Muscle of leg (tissue), 11 donors: ENCODE measurements around the gene GRIK4. TPM values are rescaled to one million over a fixed set of nuclear protein-coding genes. Genes with fewer than 3 reads are reported as not detected.
"Not testable (repeated sequence)": the region's sequence is repeated elsewhere in the genome, so short reads cannot be mapped to it uniquely, and the experiment has no call there.

Experiments
- DNase-seq: peaks from one replicate; pipeline ENCODE4 v3.0.0; 2013
- H3K27ac ChIP-seq: one replicate; pipeline ENCODE4 v1.5.1; 2013; ENCODE audit warnings: mild to moderate bottlenecking, low read length, control low read depth
- H3K27me3 ChIP-seq: one replicate; pipeline ENCODE4 v1.6.1; 2013; ENCODE audit warnings: low read length; ENCODE audit not compliant: control insufficient read depth, insufficient read depth
- H3K36me3 ChIP-seq: one replicate; pipeline ENCODE4 v1.6.1; 2013; ENCODE audit warnings: low read length; ENCODE audit not compliant: control insufficient read depth, insufficient read depth
- H3K4me1 ChIP-seq: one replicate; pipeline ENCODE4 v1.6.1; 2013; ENCODE audit warnings: low read length; ENCODE audit not compliant: control insufficient read depth, insufficient read depth
- H3K4me3 ChIP-seq: one replicate; pipeline ENCODE4 v1.5.1; 2013; ENCODE audit warnings: low read length, control low read depth
- H3K9me3 ChIP-seq: replicated peaks from 2 replicates; pipeline ENCODE4 v1.6.1; 2013; ENCODE audit warnings: low read depth, low read length; ENCODE audit not compliant: control insufficient read depth
- WGBS: methylation state at CpG from one replicate; pipeline ENCODE4 v1.1.5; 2013; ENCODE audit warnings: missing lambda C conversion rate; ENCODE audit not compliant: insufficient coverage; 5-methylcytosine and 5-hydroxymethylcytosine counted together
- polyA plus RNA-seq, 8 donors: library from polyadenylated mRNA; unstranded; fragments of 120-200 nt; gene quantifications; one replicate each; pipeline versions ENCODE4 v1.2.1 to v1.2.3, GENCODE V29; 2013; ENCODE audit warnings: inconsistent platforms in 1 of 8, low replicate concordance in 1 of 8; ENCODE audit not compliant: insufficient read length in 8 of 8, insufficient read depth in 1 of 8
- total RNA-seq: library from RNA; stranded (reverse); fragments of 120-200 nt; gene quantifications from one replicate; pipeline ENCODE4 v1.2.4, GENCODE V29; 2013

GRIK4 gene
- total and polyA plus RNA-seq, 9 donors = 0.09 to 1.3 (median 0.50) TPM

DNA sequence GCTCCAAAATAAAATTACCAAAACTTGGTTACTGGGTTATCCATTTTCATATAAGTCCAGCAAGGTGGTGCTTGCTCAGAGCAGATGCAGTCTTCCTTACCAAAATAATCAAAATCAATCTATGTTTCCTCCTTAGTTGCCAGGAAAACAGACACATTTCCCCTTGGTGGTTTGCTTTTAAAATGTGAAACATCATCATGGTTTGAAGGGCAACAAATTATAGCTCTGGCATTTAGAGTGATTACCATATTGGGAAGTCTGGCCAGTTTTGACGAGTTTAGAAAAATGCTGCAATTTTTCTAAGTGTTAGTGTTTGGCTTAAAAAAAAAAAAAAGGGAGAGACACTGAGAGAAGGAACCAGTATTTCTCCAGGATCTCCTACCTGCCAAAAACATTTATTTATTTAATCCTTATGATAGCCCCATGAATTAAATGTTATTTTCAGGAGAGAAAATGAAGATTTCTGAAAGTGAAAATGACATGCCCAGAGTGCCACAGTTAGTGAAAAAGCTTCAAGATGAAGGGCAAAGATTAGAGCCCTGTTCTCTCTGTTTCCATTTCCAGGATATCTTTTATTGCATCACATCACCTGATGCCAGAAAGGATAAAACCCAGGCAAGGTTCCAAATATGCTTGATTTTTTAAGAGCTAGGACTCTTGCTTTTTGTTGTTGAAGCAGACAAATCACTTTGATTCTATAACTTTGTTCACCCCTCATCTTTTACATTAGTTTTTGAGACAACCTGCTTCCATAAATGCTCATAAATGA lies 482.7 kb downstream of the GRIK4 start:
- H3K4me1 ChIP-seq = no peaks in the 10 kb centered on the region
- WGBS = no CpG with 5 or more reads among the region's 1 CpG
- H3K27me3 ChIP-seq = peaks cover 2% of the 10 kb centered on the region
- no peaks in the 10 kb centered on the region for H3K9me3 ChIP-seq
- H3K4me3 ChIP-seq = no peak overlapping the region
- no peak overlapping the region for H3K27ac ChIP-seq
- DNase-seq = no peak
- no peaks in the 10 kb centered on the region for H3K36me3 ChIP-seq

DNA sequence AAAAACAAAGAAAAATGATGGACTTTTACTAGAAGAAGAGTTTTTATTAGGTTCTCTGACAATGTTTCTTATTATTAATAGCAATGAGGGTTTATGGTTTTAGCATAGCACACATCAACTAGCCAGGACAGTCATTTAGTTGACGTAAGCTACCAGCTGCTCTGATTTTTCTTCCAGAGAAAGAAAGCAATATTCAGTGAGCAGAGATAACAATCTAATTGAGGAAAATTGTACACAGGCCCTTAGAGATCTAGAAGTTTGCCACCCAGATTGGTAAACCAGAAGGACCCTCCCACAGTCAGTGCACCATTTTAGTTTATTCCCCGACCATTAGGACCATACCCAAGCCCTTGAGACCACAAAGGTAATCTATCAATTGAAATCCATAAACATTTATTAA lies 483.6 kb downstream of the GRIK4 start:
- Histone ChIP-seq H3K4me3 (no peak overlapping the region), H3K27me3 (peaks cover 2% of the 10 kb centered on the region), H3K27ac (no peak overlapping the region), H3K9me3 (no peaks in the 10 kb centered on the region), H3K4me1 (no peaks in the 10 kb centered on the region), H3K36me3 (no peaks in the 10 kb centered on the region)
- no peak for DNase-seq
- no CpG with 5 or more reads among the region's 2 CpGs for WGBS

- Histone ChIP-seq H3K4me3 (no peak overlapping the region), H3K27ac (no peak overlapping the region)
- WGBS = 93% methylated on average over 4 of the region's 5 CpGs
These were observed 485.4 kb downstream of the GRIK4 start for GRCh38 chr11:120996973-120997372.

DNA sequence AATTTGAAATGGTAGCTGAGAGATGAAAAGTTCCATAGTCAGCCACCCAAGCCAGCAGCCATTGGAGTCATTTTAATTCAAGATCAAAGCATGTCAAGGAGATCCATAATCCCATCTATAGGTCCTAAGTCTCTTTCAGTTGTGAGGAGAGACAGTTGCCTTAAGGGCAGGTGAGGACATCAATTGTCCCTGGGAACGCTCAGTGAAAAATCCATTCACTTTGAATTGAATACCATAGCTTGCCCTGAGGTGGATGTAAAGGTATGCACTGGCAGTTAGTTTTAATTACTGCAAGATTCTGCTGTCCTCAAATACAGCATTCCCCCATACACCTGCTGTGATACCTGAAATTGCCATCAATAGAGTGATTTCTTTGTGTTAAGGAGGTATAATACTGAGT lies 487.0 kb downstream of the GRIK4 start:
- H3K27ac ChIP-seq = no peak overlapping the region
- H3K4me1 ChIP-seq = no peaks in the 10 kb centered on the region
- no peak overlapping the region for H3K4me3 ChIP-seq
- H3K36me3 ChIP-seq = no peaks in the 10 kb centered on the region
- no CpG with 5 or more reads among the region's 1 CpG for WGBS
- DNase-seq = no peak
- no peaks in the 10 kb centered on the region for H3K9me3 ChIP-seq
- H3K27me3 ChIP-seq = peaks cover 2% of the 10 kb centered on the region

More at GRCh38 chr11:120996973-120997372, 485.4 kb downstream of the GRIK4 start:
- no peak for DNase-seq
- peaks cover 2% of the 10 kb centered on the region for H3K27me3 ChIP-seq
- H3K9me3 ChIP-seq = no peaks in the 10 kb centered on the region
- H3K4me1 ChIP-seq = no peaks in the 10 kb centered on the region
- no peaks in the 10 kb centered on the region for H3K36me3 ChIP-seq

DNA sequence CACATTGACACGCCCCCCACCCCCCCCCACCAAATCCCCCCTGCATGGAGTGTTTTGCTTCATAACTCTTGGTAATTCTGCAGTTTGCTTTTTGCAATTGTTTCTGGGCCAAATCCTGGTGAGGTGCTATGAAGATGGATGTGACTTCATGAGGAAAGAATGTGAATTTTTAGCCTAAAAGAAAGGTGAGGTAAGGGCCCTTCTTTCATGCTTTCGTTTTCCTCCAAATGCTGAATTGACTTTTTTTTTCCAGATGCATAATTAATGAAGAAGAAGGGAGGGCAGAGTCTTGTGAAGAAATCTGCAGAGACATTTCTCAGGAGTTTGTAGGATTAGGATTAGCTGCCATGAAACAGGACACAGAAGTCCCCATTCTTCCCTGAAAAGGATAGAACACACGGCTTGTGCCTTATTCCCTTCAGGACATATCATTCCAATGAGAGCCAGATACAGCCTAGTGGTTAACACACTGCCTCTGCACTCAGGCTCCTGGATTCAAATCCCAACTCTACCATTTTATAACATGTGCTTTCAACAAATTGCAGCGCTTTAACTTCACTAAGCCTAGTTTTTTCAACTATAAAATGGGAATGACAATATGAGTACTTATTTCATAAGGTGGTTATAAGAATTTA lies 492.8 kb downstream of the GRIK4 start:
- Histone ChIP-seq H3K4me3 (no peak overlapping the region), H3K9me3 (no peaks in the 10 kb centered on the region), H3K4me1 (no peaks in the 10 kb centered on the region), H3K36me3 (no peaks in the 10 kb centered on the region), H3K27me3 (no peaks in the 10 kb centered on the region), H3K27ac (no peak overlapping the region)
- 0% methylated on average over 1 of the region's 4 CpGs for WGBS
- DNase-seq = no peak

GRCh38 chr11:121006922-121007321 lies 495.4 kb downstream of the GRIK4 start:
- DNase-seq = no peak
- no peaks in the 10 kb centered on the region for H3K36me3 ChIP-seq
- no peak overlapping the region for H3K4me3 ChIP-seq
- WGBS = 57% methylated on average over 1 of the region's 1 CpG
- H3K27ac ChIP-seq = no peak overlapping the region
- no peaks in the 10 kb centered on the region for H3K4me1 ChIP-seq
- no peaks in the 10 kb centered on the region for H3K9me3 ChIP-seq
- no peaks in the 10 kb centered on the region for H3K27me3 ChIP-seq

DNA sequence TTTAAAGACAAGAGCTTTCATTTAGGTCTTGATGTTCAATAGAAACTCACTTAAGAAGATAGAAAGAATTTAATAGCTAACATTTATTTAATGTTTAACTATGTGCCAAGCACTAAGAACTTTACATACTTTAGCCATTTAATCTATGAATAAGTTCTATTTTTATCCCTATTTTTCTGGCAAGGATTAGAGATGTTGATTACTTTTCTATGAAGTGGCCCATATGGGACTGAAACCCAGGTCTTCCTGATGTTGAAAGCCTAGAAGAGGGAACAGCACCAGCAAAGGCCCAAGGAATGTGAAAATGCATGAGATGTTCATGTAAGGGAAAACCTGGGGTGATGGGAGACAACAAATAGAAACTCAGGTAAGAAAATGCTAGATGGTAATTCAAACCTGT lies 497.0 kb downstream of the GRIK4 start:
- H3K27ac ChIP-seq = no peak overlapping the region
- no peaks in the 10 kb centered on the region for H3K9me3 ChIP-seq
- H3K4me1 ChIP-seq = no peaks in the 10 kb centered on the region
- no peak overlapping the region for H3K4me3 ChIP-seq
- no peak for DNase-seq
- no peaks in the 10 kb centered on the region for H3K27me3 ChIP-seq
- H3K36me3 ChIP-seq = no peaks in the 10 kb centered on the region

- no peak overlapping the region for H3K4me3 ChIP-seq
- whole genome bisulfite sequencing = no CpG with 5 or more reads among the region's 1 CpG
- no peak for DNase-seq
These were observed 500.5 kb downstream of the GRIK4 start for GRCh38 chr11:121012091-121012490.

GRCh38 chr11:121018746-121019145 lies 507.2 kb downstream of the GRIK4 start:
- no peaks in the 10 kb centered on the region for H3K27me3 ChIP-seq
- H3K4me1 ChIP-seq = peaks cover 4% of the 10 kb centered on the region
- DNase-seq = no peak
- H3K36me3 ChIP-seq = no peaks in the 10 kb centered on the region
- no peaks in the 10 kb centered on the region for H3K9me3 ChIP-seq
- no peak overlapping the region for H3K27ac ChIP-seq
- 20% methylated on average over 1 of the region's 1 CpG for WGBS
- no peak overlapping the region for H3K4me3 ChIP-seq

More at GRCh38 chr11:121012091-121012490, 500.5 kb downstream of the GRIK4 start:
- no peaks in the 10 kb centered on the region for H3K27me3 ChIP-seq
- H3K36me3 ChIP-seq = no peaks in the 10 kb centered on the region
- H3K9me3 ChIP-seq = no peaks in the 10 kb centered on the region
- no peaks in the 10 kb centered on the region for H3K4me1 ChIP-seq
- H3K27ac ChIP-seq = no peak overlapping the region

DNA sequence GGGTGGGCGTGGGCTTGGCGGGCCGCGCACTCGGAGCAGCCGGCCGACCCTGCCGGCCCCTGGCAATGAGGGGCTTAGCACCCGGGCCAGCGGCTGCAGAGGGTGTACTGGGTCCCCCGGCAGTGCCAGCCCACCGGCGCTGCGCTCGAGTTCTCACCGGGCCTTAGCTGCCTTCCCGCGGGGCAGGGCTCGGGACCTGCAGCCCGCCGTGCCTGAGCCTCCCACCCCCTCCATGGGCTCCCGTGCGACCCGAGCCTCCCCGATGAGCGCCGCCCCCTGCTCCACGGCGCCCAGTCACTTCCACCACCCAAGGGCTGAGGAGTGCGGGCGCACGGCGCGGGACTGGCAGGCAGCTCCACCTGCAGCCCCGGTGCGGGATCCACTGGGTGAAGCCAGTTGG lies 510.2 kb downstream of the GRIK4 start:
- not testable (repeated sequence) for H3K27ac ChIP-seq, H3K36me3 ChIP-seq, DNase-seq, H3K27me3 ChIP-seq, H3K9me3 ChIP-seq, H3K4me3 ChIP-seq
- 92% methylated on average over 13 of the region's 36 CpGs for WGBS
- H3K4me1 ChIP-seq = peaks cover 13% of the 10 kb centered on the region
